ENCODE data around the gene VPS26C. TPM values are rescaled to one million over a fixed set of nuclear protein-coding genes. Genes with fewer than 3 reads are reported as not detected.

The VPS26C gene
- total and polyA plus RNA-seq, 9 of the 15 experiments (the other 6 are each of a cell fraction or from before 2014, with no cell fraction given) = 32.8 to 48.7 (median 42.1) TPM

DNA sequence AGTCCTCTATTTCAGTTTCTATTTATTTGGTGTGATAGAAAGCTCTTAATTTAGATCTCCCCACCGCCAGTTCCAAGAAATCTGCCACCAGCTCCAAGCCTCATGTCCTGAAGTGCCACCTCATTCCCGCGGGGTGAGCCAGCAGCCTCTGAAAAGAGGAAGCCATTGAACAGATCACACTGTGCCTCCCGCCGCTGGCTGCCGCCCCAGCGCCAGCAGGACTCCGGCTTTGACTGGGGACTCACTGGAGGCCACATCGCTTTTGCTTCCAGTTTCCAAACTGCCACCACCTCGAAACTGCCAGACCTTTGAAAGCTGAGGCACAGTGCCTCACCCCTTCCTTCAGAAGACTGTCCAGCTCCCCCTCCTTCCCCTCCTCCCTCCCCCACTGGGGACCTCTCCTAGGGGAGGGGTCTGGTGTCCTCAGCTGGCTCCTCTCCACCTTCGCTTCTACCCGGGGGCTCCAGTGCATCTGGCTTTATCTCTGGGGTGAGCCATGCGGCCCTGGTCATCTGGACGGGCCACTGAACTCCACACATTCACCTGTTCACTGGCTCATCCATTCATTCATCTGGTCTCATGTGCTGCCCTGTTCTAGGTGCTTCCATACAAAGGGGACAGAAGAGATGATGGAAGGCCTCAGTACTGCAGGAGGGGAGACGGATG, 58.9 kb downstream of the VPS26C start (continued):
- TF ChIP-seq, protein P1, sequence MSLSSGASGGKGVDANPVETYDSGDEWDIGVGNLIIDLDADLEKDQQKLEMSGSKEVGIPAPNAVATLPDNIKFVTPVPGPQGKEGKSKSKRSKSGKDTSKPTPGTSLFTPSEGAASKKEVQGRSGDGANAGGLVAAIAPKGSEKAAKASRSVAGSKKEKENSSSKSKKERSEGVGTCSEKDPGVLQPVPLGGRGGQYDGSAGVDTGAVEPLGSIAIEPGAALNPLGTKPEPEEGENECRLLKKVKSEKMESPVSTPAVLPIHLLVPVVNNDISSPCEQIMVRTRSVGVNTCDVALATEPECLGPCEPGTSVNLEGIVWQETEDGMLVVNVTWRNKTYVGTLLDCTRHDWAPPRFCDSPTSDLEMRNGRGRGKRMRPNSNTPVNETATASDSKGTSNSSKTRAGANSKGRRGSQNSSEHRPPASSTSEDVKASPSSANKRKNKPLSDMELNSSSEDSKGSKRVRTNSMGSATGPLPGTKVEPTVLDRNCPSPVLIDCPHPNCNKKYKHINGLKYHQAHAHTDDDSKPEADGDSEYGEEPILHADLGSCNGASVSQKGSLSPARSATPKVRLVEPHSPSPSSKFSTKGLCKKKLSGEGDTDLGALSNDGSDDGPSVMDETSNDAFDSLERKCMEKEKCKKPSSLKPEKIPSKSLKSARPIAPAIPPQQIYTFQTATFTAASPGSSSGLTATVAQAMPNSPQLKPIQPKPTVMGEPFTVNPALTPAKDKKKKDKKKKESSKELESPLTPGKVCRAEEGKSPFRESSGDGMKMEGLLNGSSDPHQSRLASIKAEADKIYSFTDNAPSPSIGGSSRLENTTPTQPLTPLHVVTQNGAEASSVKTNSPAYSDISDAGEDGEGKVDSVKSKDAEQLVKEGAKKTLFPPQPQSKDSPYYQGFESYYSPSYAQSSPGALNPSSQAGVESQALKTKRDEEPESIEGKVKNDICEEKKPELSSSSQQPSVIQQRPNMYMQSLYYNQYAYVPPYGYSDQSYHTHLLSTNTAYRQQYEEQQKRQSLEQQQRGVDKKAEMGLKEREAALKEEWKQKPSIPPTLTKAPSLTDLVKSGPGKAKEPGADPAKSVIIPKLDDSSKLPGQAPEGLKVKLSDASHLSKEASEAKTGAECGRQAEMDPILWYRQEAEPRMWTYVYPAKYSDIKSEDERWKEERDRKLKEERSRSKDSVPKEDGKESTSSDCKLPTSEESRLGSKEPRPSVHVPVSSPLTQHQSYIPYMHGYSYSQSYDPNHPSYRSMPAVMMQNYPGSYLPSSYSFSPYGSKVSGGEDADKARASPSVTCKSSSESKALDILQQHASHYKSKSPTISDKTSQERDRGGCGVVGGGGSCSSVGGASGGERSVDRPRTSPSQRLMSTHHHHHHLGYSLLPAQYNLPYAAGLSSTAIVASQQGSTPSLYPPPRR (CRISPR knock-in tag; IDR thresholded peaks at IDR 0.05; ENCODE audit: borderline replicate concordance) = no peak
- TF ChIP-seq MYBL2 (IDR thresholded peaks at IDR 0.05; ENCODE audit: low read depth) (no peak), MYBL2 (CRISPR knock-in tag; IDR thresholded peaks at IDR 0.05; ENCODE audit: borderline replicate concordance) (no peak), STAT5A (IDR thresholded peaks at IDR 0.05; ENCODE audit: borderline replicate concordance, low read length) (no peak), NUFIP1 (IDR thresholded peaks at IDR 0.05; ENCODE audit: partially characterized antibody) (no peak), CBFA2T2 (conservative IDR thresholded peaks at IDR 0.05) (peak; percentile 37)
- TF ChIP-seq, protein P2, sequence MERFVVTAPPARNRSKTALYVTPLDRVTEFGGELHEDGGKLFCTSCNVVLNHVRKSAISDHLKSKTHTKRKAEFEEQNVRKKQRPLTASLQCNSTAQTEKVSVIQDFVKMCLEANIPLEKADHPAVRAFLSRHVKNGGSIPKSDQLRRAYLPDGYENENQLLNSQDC (CRISPR knock-in tag; IDR thresholded peaks at IDR 0.05) = no peak
- TF ChIP-seq, protein P3, sequence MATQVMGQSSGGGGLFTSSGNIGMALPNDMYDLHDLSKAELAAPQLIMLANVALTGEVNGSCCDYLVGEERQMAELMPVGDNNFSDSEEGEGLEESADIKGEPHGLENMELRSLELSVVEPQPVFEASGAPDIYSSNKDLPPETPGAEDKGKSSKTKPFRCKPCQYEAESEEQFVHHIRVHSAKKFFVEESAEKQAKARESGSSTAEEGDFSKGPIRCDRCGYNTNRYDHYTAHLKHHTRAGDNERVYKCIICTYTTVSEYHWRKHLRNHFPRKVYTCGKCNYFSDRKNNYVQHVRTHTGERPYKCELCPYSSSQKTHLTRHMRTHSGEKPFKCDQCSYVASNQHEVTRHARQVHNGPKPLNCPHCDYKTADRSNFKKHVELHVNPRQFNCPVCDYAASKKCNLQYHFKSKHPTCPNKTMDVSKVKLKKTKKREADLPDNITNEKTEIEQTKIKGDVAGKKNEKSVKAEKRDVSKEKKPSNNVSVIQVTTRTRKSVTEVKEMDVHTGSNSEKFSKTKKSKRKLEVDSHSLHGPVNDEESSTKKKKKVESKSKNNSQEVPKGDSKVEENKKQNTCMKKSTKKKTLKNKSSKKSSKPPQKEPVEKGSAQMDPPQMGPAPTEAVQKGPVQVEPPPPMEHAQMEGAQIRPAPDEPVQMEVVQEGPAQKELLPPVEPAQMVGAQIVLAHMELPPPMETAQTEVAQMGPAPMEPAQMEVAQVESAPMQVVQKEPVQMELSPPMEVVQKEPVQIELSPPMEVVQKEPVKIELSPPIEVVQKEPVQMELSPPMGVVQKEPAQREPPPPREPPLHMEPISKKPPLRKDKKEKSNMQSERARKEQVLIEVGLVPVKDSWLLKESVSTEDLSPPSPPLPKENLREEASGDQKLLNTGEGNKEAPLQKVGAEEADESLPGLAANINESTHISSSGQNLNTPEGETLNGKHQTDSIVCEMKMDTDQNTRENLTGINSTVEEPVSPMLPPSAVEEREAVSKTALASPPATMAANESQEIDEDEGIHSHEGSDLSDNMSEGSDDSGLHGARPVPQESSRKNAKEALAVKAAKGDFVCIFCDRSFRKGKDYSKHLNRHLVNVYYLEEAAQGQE (IDR thresholded peaks at IDR 0.05; ENCODE audit: borderline replicate concordance) = peak; percentile 30; the same call in 1 of the 2 replicates
- TF ChIP-seq, protein P3 (CRISPR knock-in tag; IDR thresholded peaks at IDR 0.05; ENCODE audit: low read depth) = no peak

Measured in K562 (cell line).